ENCODE data around the gene PTGES2.

PTGES2 gene

GRCh38 chr9:128118971-128119665 is 8.4 kb downstream of the PTGES2 start:
- no peak; the same call in 2 of the 3 replicates for ATAC-seq
- TF ChIP-seq ZNF70 (CRISPR knock-in tag; IDR thresholded peaks at IDR 0.05) (no peak), PPARA (CRISPR knock-in tag; IDR thresholded peaks at IDR 0.05; ENCODE audit: borderline replicate concordance) (no peak), OSR1 (CRISPR knock-in tag; IDR thresholded peaks at IDR 0.05) (no peak), ISL1 (CRISPR knock-in tag; IDR thresholded peaks at IDR 0.05) (no peak)

DNA sequence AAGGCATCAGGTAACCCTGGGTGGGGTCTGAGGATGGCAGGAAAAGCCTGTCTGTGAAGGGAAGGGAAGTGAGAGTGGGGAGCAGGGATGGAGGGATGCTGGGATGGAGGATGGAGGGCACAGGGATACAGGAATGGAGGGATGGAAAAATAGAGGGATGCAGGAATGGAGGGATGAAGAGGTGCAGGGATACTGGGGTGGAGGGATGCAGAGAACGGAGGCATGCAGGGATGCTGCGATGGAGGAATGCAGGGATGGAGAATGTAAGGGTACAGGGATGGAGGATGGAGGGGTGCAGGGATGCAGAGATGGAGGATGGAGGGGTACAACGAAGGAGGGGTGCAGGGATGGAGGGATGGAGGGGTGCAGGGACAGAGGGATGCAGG is 9.1 kb downstream of the PTGES2 start:
- TF ChIP-seq ZNF70 (CRISPR knock-in tag; IDR thresholded peaks at IDR 0.05) (no peak), TCF4 (CRISPR knock-in tag; IDR thresholded peaks at IDR 0.05; ENCODE audit: borderline replicate concordance) (no peak), CSRNP3 (CRISPR knock-in tag; IDR thresholded peaks at IDR 0.05) (no peak), ZNF8 (CRISPR knock-in tag; IDR thresholded peaks at IDR 0.05) (no peak), ZFP30 (CRISPR knock-in tag; IDR thresholded peaks at IDR 0.05) (no peak), ISL1 (CRISPR knock-in tag; IDR thresholded peaks at IDR 0.05) (no peak), ZC3H10 (CRISPR knock-in tag; IDR thresholded peaks at IDR 0.05) (no peak), SNAI2 (CRISPR knock-in tag; IDR thresholded peaks at IDR 0.05) (no peak), OSR1 (CRISPR knock-in tag; IDR thresholded peaks at IDR 0.05) (no peak)
- TF ChIP-seq, protein P1, sequence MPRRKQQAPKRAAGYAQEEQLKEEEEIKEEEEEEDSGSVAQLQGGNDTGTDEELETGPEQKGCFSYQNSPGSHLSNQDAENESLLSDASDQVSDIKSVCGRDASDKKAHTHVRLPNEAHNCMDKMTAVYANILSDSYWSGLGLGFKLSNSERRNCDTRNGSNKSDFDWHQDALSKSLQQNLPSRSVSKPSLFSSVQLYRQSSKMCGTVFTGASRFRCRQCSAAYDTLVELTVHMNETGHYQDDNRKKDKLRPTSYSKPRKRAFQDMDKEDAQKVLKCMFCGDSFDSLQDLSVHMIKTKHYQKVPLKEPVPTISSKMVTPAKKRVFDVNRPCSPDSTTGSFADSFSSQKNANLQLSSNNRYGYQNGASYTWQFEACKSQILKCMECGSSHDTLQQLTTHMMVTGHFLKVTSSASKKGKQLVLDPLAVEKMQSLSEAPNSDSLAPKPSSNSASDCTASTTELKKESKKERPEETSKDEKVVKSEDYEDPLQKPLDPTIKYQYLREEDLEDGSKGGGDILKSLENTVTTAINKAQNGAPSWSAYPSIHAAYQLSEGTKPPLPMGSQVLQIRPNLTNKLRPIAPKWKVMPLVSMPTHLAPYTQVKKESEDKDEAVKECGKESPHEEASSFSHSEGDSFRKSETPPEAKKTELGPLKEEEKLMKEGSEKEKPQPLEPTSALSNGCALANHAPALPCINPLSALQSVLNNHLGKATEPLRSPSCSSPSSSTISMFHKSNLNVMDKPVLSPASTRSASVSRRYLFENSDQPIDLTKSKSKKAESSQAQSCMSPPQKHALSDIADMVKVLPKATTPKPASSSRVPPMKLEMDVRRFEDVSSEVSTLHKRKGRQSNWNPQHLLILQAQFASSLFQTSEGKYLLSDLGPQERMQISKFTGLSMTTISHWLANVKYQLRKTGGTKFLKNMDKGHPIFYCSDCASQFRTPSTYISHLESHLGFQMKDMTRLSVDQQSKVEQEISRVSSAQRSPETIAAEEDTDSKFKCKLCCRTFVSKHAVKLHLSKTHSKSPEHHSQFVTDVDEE (CRISPR knock-in tag; IDR thresholded peaks at IDR 0.05), result no peak
- ATAC-seq, result no peak

DNA sequence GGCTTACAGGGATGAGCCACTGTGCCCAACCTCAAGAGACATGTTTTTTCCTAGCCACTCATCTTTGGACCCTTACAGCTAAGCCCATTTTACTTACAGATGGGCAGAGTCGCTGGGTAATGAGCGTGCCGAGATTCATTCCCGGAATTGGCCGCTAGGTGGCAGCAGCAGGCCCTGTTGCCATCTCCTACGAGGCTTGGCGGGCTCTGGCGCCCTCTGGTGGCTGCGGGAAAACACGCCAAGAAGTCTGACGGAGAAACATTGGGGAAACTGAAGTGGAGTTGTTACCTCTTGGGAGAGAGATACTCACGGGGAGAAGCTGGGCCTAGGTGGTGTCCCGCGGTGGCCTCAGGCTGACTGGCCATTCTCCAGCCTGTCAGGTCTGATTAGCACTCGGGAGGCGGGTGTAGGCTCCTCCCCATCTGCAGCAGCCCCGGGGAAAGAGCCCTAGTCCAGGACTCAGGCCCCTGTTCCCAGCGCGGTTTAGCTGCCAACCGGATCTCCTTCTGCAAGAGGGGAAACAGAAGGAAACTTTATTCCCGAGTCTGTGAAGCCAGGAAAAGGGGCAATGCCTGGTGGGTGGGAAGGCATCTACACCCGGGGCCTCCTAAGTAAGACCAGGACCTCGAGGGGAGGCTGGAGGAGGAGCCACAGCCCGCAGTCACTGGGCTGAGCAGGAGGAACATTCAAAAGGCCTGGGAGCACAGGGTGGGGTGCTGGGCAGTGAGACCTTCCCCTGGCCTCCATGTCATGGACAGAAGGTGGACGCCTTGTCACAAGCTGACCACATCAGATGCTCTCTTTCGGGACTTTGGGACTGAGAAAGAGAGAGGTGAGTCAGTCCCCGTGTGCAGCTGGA is 9.7 kb downstream of the PTGES2 start:
- TF ChIP-seq ZFP3 (CRISPR knock-in tag; IDR thresholded peaks at IDR 0.05) (peak; percentile 82; the same call in 1 of the 2 replicates), BACH2 (CRISPR knock-in tag; IDR thresholded peaks at IDR 0.05; ENCODE audit: borderline replicate concordance) (no peak)
- TF ChIP-seq, protein P2, sequence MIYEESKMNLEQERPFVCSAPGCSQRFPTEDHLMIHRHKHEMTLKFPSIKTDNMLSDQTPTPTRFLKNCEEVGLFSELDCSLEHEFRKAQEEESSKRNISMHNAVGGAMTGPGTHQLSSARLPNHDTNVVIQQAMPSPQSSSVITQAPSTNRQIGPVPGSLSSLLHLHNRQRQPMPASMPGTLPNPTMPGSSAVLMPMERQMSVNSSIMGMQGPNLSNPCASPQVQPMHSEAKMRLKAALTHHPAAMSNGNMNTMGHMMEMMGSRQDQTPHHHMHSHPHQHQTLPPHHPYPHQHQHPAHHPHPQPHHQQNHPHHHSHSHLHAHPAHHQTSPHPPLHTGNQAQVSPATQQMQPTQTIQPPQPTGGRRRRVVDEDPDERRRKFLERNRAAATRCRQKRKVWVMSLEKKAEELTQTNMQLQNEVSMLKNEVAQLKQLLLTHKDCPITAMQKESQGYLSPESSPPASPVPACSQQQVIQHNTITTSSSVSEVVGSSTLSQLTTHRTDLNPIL (CRISPR knock-in tag; IDR thresholded peaks at IDR 0.05; ENCODE audit: low read depth), result 0 out of 2 replicates have a peak, but pooled peaks have one; percentile 11
- ATAC-seq, result peak; percentile 86

GRCh38 chr9:128116104-128117083 is 11.1 kb downstream of the PTGES2 start:
- no peak for ATAC-seq
- TF ChIP-seq ZNF70 (CRISPR knock-in tag; IDR thresholded peaks at IDR 0.05) (no peak), SNAI2 (CRISPR knock-in tag; IDR thresholded peaks at IDR 0.05) (no peak), PATZ1 (CRISPR knock-in tag; IDR thresholded peaks at IDR 0.05; ENCODE audit: borderline replicate concordance) (no peak), ZFP3 (CRISPR knock-in tag; IDR thresholded peaks at IDR 0.05) (no peak), PPARA (CRISPR knock-in tag; IDR thresholded peaks at IDR 0.05; ENCODE audit: borderline replicate concordance) (no peak), ZC3H10 (CRISPR knock-in tag; IDR thresholded peaks at IDR 0.05) (no peak), CSDC2 (CRISPR knock-in tag; IDR thresholded peaks at IDR 0.05) (no peak)

Measured in SK-N-SH treated with all-trans-retinoic acid at 6 μM for 48 hours (cell line).